ENCODE results near the gene ERBB2. TPM values are rescaled to one million over a fixed set of nuclear protein-coding genes. Genes with fewer than 3 reads are reported as not detected.

Gene ERBB2
- total and polyA plus RNA-seq, 2 experiments from 2014 or later: 46.2 to 196 TPM

GRCh38 chr17:39653316-39653661, 46.6 kb upstream of the ERBB2 start:
- no peak overlapping the region for H3K27ac Mint-ChIP-seq
- peak overlapping the region; percentile 43; the same call in 1 of the 2 replicates for H3K4me2 ChIP-seq
- no peaks in the 10 kb centered on the region; the same call in 2 of the 3 replicates for H3K9me3 Mint-ChIP-seq
- no peaks in the 10 kb centered on the region for H3K36me3 ChIP-seq (ENCODE audit: insufficient read depth)
- H3K4me1 ChIP-seq (ENCODE audit: insufficient read depth): peaks cover 18% of the 10 kb centered on the region
- peaks cover 10% of the 10 kb centered on the region for H4K20me1 ChIP-seq (replicated peaks; ENCODE audit: insufficient read depth)
- peak; percentile 9 for ATAC-seq
- TF ChIP-seq ZNF462 (CRISPR knock-in tag; IDR thresholded peaks at IDR 0.05) (no peak), EZH2phosphoT487 (IDR thresholded peaks at IDR 0.05; ENCODE audit: unreplicated experiment) (no peak), NANOG (IDR thresholded peaks at IDR 0.05; ENCODE audit: borderline replicate concordance) (no peak), EZH2 (IDR thresholded peaks at IDR 0.05; ENCODE audit: low read depth, unreplicated experiment) (no peak), REST (IDR thresholded peaks at IDR 0.05; ENCODE audit: unreplicated experiment) (no peak), ETS1 (IDR thresholded peaks at IDR 0.05) (no peak), JUNB (IDR thresholded peaks at IDR 0.05; ENCODE audit: unreplicated experiment) (no peak), ZNF331 (CRISPR knock-in tag; IDR thresholded peaks at IDR 0.05; ENCODE audit: low read depth) (no peak), CTCF (conservative IDR thresholded peaks at IDR 0.05; ENCODE audit: low read depth in 2 of 2) (no peak), CREB1 (CRISPR knock-in tag; IDR thresholded peaks at IDR 0.05; ENCODE audit: low read depth) (no peak)
- peaks cover 8% of the 10 kb centered on the region; the same call in 1 of the 2 replicates for H3K79me2 ChIP-seq (replicated peaks; ENCODE audit: insufficient read depth)
- no peaks in the 10 kb centered on the region for H3K27me3 ChIP-seq (ENCODE audit: insufficient read depth)
- no peak overlapping the region for H2AFZ ChIP-seq
- H3K36me3 Mint-ChIP-seq (ENCODE audit: low read depth): peaks cover 10% of the 10 kb centered on the region
- H3K27me3 Mint-ChIP-seq (ENCODE audit: insufficient read depth, low read depth, poor library complexity): peaks cover 18% of the 10 kb centered on the region
- peaks cover 13% of the 10 kb centered on the region; the same call in 1 of the 2 replicates for H3F3A ChIP-seq (replicated peaks; ENCODE audit: low read depth)
- peaks cover 58% of the 10 kb centered on the region for H3K4me1 Mint-ChIP-seq
- no peak overlapping the region; the same call in 2 of the 3 replicates for H3K4me3 Mint-ChIP-seq
- DNase-seq (ENCODE audit: low spot score): no peak
- no peak overlapping the region for H3K4me3 ChIP-seq
- H3K9me2 ChIP-seq (ENCODE audit: insufficient read depth): no peaks in the 10 kb centered on the region
- 0 out of 2 replicates have a peak overlapping the region, but pooled peaks have one; percentile 55 for H3K27ac ChIP-seq (ENCODE audit: low read depth)

Measured in GM23338 (cell line).